Cardiac fibroblast (primary cell): ENCODE results near the gene TMEM37.

Experiments used
- DNase-seq, 2 donors: peaks; one replicate each; pipeline versions ENCODE4 v3.0.0 to v3.0.0-alpha.2; 2010; ENCODE audit warnings: low read depth in 2 of 2
- H3K4me3 ChIP-seq, 2 donors: replicated peaks in 1 of 2; 1 replicate in 1 of 2; 2 replicates in 1 of 2; pipeline ENCODE4 v1.5.1; 2011; ENCODE audit warnings: low read depth in 2 of 2, low read length in 2 of 2, mild to moderate bottlenecking in 2 of 2, moderate library complexity in 1 of 2
- CTCF ChIP-seq: IDR thresholded peaks from one replicate; pipeline ENCODE4 v1.5.1; 2011; ENCODE audit warnings: low read depth, mild to moderate bottlenecking, low read length, inconsistent platforms

Gene TMEM37

GRCh38 chr2:119438128-119438656 is 6.5 kb downstream of the TMEM37 start:
- H3K4me3 ChIP-seq, result no peak overlapping the region
- no peak for DNase-seq
- no peak for TF ChIP-seq CTCF

- DNase-seq, result no peak
- no peak for TF ChIP-seq CTCF
- no peak overlapping the region for H3K4me3 ChIP-seq
Observed at GRCh38 chr2:119438726-119439284, 7.2 kb downstream of the TMEM37 start.

- no peak for TF ChIP-seq CTCF
- no peak for DNase-seq
- H3K4me3 ChIP-seq, result no peak overlapping the region
Observed at GRCh38 chr2:119439574-119440500, 8.2 kb downstream of the TMEM37 start.

DNA sequence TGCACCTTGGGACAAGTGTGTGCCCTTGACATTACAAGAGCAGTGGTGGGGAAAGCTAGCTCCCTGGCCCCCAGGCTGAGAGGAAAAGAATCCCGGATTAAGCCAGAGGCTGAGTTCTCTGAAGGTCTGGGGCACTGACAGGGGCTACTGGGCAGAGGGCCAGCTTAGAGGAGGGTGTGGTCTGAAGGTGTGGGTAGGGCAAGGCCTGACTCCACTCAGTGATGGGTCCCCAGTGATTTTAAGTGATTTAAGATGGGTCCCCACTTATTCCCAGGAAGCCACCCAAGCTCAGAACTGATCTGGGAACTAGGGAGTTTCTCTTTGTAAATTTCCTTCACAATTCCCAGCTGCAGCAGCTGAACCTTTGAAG is 8.8 kb downstream of the TMEM37 start:
- no peak for TF ChIP-seq CTCF
- no peak overlapping the region for H3K4me3 ChIP-seq
- no peak for DNase-seq

DNA sequence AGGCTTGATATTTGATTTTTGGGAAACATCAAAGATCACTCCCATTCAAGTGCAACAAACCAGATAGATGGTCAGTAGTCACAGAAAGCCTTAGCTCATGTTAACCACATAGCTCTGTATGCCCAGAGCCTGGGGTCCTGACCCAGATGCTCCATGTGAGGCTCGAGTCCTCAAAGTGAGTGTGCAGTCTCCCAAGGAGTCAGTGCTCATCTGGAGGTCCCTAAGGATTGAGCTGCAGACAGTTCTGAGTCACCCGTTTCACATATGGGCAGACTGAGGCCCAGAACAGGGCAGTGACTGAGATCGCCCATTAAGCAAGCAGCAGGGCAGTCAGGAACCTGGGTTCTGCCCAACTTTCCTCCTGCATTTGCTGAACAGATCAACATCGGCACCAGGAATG is 9.2 kb downstream of the TMEM37 start:
- TF ChIP-seq CTCF, result no peak
- no peak for DNase-seq
- no peak overlapping the region for H3K4me3 ChIP-seq

DNA sequence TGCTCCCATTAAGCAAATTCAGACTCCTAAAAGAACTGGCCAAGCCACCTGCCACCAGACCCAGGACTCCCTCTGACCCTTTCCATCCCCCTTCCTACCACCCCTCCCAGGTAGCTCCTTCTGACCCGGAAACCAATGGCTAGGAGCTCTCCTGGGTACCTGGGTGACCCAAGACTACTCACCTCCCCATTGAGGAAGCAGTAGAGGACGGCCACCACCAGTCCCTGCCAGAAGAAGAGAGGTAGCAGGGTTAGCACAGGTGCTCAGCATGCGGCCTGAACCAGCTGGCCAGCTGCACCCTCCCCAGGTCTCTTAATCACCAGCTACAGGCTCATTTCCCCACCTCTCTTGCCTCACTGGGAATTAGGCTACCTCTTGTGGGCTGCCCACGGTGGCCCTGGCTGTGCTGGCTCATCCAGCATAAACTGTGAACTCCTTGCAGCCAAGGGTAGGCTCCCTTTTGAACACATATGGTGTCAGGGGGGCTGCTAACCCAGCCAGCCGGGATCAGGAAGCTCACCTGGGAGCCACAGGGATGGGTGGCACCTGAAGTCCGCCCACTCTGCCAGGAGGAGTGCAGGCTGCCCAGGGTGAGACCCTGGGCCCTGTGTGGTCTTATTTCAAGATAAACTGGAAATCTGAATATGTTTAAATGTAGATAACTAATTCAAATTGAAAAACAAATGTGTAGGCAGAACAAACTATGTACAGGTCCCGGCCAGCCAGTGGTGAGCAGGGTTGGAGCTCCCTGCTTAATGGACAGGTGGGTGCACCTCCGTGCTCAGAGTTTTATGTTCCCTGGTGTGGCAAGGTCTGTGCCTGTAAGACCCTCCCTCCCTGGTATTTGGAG is 9.9 kb downstream of the TMEM37 start:
- no peak overlapping the region for H3K4me3 ChIP-seq
- no peak for TF ChIP-seq CTCF
- no peak for DNase-seq
